Mesothelial cell of epicardium (in vitro differentiated cells): Measurements from ENCODE around the gene GPD2. TPM values are rescaled to one million over a fixed set of nuclear protein-coding genes. Genes with fewer than 3 reads are reported as not detected.

ENCODE experiments used
- DNase-seq, 2 experiments: peaks; one replicate each; pipeline ENCODE4 v3.0.0; 2021; ENCODE audit warnings: low spot score in 2 of 2; ENCODE audit not compliant: unreplicated experiment in 2 of 2
- H3K27ac Mint-ChIP-seq: 2 replicates; pipeline ENCODE4 v1.8.0; 2021; ENCODE audit warnings: mixed read lengths
- H3K27me3 Mint-ChIP-seq: 2 replicates; pipeline ENCODE4 v1.8.0; 2021; ENCODE audit warnings: low read depth, mixed read lengths
- H3K36me3 Mint-ChIP-seq: 2 replicates; pipeline ENCODE4 v1.8.0; 2021; ENCODE audit warnings: mixed read lengths
- H3K4me1 Mint-ChIP-seq: 2 replicates; pipeline ENCODE4 v1.8.0; 2021; ENCODE audit warnings: mixed read lengths
- H3K4me3 Mint-ChIP-seq: 2 replicates; pipeline ENCODE4 v1.8.0; 2021; ENCODE audit warnings: mild to moderate bottlenecking, moderate library complexity, mixed read lengths
- H3K9me3 Mint-ChIP-seq: 2 replicates; pipeline ENCODE4 v1.8.0; 2021; ENCODE audit warnings: mixed read lengths
- CTCF ChIP-seq: fragments of 200-600 bp; sonication (generic); IDR thresholded peaks from one replicate; pipeline ENCODE4 v1.5.0; 2021; ENCODE audit warnings: antibody characterized with exemption; ENCODE audit not compliant: unreplicated experiment
- total RNA-seq: library from RNA; stranded (reverse); gene quantifications from 3 replicates; pipeline ENCODE4 v1.2.1, GENCODE V29; 2021

GPD2 gene
- total RNA-seq, 1 donor from 2014 or later, result 21.7 TPM

- Mint-ChIP-seq H3K4me3 (peak overlapping the region; percentile 81), H3K27me3 (no peaks in the 10 kb centered on the region), H3K27ac (no peak overlapping the region), H3K36me3 (no peaks in the 10 kb centered on the region), H3K9me3 (no peaks in the 10 kb centered on the region), H3K4me1 (peaks cover 25% of the 10 kb centered on the region)
- DNase-seq, result no peak
- TF ChIP-seq CTCF, result no peak
These were observed 1.2 kb downstream of the GPD2 start for GRCh38 chr2:156437272-156437930.

GRCh38 chr2:156437931-156438410 lies 1.8 kb downstream of the GPD2 start:
- H3K4me1 Mint-ChIP-seq, result peaks cover 25% of the 10 kb centered on the region
- H3K36me3 Mint-ChIP-seq, result no peaks in the 10 kb centered on the region
- DNase-seq, result no peak
- H3K27ac Mint-ChIP-seq, result no peak overlapping the region
- no peak for TF ChIP-seq CTCF
- H3K4me3 Mint-ChIP-seq, result peak overlapping the region; percentile 10
- H3K9me3 Mint-ChIP-seq, result no peaks in the 10 kb centered on the region
- H3K27me3 Mint-ChIP-seq, result no peaks in the 10 kb centered on the region

- no peaks in the 10 kb centered on the region for H3K9me3 Mint-ChIP-seq
These were observed 6.9 kb downstream of the GPD2 start for GRCh38 chr2:156443089-156443488.

GRCh38 chr2:156445296-156446220 lies 9.4 kb downstream of the GPD2 start:
- peaks cover 7% of the 10 kb centered on the region for H3K9me3 Mint-ChIP-seq
- no peak overlapping the region for H3K27ac Mint-ChIP-seq
- peaks cover 6% of the 10 kb centered on the region for H3K36me3 Mint-ChIP-seq
- no peak for DNase-seq
- no peak overlapping the region for H3K4me3 Mint-ChIP-seq
- TF ChIP-seq CTCF, result no peak
- no peaks in the 10 kb centered on the region for H3K4me1 Mint-ChIP-seq
- H3K27me3 Mint-ChIP-seq, result no peaks in the 10 kb centered on the region

More at GRCh38 chr2:156443089-156443488, 6.9 kb downstream of the GPD2 start:
- Mint-ChIP-seq H3K27ac (no peak overlapping the region), H3K36me3 (no peaks in the 10 kb centered on the region), H3K27me3 (no peaks in the 10 kb centered on the region), H3K4me1 (peaks cover 2% of the 10 kb centered on the region), H3K4me3 (no peak overlapping the region)
- TF ChIP-seq CTCF, result no peak
- no peak for DNase-seq

- Mint-ChIP-seq H3K27ac (no peak overlapping the region), H3K4me1 (no peaks in the 10 kb centered on the region), H3K27me3 (no peaks in the 10 kb centered on the region), H3K4me3 (no peak overlapping the region), H3K36me3 (peaks cover 10% of the 10 kb centered on the region), H3K9me3 (peaks cover 12% of the 10 kb centered on the region)
- no peak for TF ChIP-seq CTCF
- no peak for DNase-seq
These were observed 11.6 kb downstream of the GPD2 start for GRCh38 chr2:156447761-156448160.
